Measurements from ENCODE around the gene REV1. TPM values are rescaled to one million over a fixed set of nuclear protein-coding genes. Genes with fewer than 3 reads are reported as not detected.

The REV1 gene
- total RNA-seq, 1 donor from 2014 or later, result 34.0 TPM

- no peak for DNase-seq (ENCODE audit: low read depth)
- H3K4me3 ChIP-seq (ENCODE audit: low read depth, low read length), result no peak overlapping the region
- no peak for TF ChIP-seq CTCF (conservative IDR thresholded peaks at IDR 0.05; ENCODE audit: low read depth, low read length)
These were observed 5.5 kb upstream of the REV1 start for GRCh38 chr2:99495115-99495860.

- no peak for DNase-seq (ENCODE audit: low read depth)
- H3K4me3 ChIP-seq (ENCODE audit: low read depth, low read length), result no peak overlapping the region
- TF ChIP-seq CTCF (conservative IDR thresholded peaks at IDR 0.05; ENCODE audit: low read depth, low read length), result no peak
These were observed 2.9 kb upstream of the REV1 start for GRCh38 chr2:99492721-99493120.

GRCh38 chr2:99490623-99491461, 1.0 kb upstream of the REV1 start:
- DNase-seq (ENCODE audit: low read depth), result no peak
- no peak for TF ChIP-seq CTCF (conservative IDR thresholded peaks at IDR 0.05; ENCODE audit: low read depth, low read length)
- peak overlapping the region; percentile 85 for H3K4me3 ChIP-seq (ENCODE audit: low read depth, low read length)

- no peak for TF ChIP-seq CTCF (conservative IDR thresholded peaks at IDR 0.05; ENCODE audit: low read depth, low read length)
- H3K4me3 ChIP-seq (ENCODE audit: low read depth, low read length), result peak overlapping the region; percentile 85
- DNase-seq (ENCODE audit: low read depth), result no peak
These were observed 605 bp downstream of the REV1 start for GRCh38 chr2:99489063-99489760.

- DNase-seq (ENCODE audit: low read depth), result no peak
- no peak for TF ChIP-seq CTCF (conservative IDR thresholded peaks at IDR 0.05; ENCODE audit: low read depth, low read length)
- peak overlapping the region; percentile 85 for H3K4me3 ChIP-seq (ENCODE audit: low read depth, low read length)
These were observed 1.2 kb downstream of the REV1 start for GRCh38 chr2:99488539-99489062.

GRCh38 chr2:99487906-99488305, 1.9 kb downstream of the REV1 start:
- peak overlapping the region; percentile 85 for H3K4me3 ChIP-seq (ENCODE audit: low read depth, low read length)
- DNase-seq (ENCODE audit: low read depth), result no peak
- TF ChIP-seq CTCF (conservative IDR thresholded peaks at IDR 0.05; ENCODE audit: low read depth, low read length), result no peak

Measured in epithelial cell of proximal tubule (primary cell).